GM11168 (cell line): ENCODE results near the gene CCDC74A.
"Not testable (repeated sequence)": the region's sequence is repeated elsewhere in the genome, so short reads cannot be mapped to it uniquely, and the experiment has no call there.

Experiments used
- in situ Hi-C: fragments of 300-500 bp; cut with MboI; formaldehyde crosslinking; loops from one replicate; pipeline ENCODE4 v1.12.0; 2022; ENCODE audit warnings: low sequenced_read_pairs; ENCODE audit not compliant: unreplicated experiment

Gene CCDC74A

DNA sequence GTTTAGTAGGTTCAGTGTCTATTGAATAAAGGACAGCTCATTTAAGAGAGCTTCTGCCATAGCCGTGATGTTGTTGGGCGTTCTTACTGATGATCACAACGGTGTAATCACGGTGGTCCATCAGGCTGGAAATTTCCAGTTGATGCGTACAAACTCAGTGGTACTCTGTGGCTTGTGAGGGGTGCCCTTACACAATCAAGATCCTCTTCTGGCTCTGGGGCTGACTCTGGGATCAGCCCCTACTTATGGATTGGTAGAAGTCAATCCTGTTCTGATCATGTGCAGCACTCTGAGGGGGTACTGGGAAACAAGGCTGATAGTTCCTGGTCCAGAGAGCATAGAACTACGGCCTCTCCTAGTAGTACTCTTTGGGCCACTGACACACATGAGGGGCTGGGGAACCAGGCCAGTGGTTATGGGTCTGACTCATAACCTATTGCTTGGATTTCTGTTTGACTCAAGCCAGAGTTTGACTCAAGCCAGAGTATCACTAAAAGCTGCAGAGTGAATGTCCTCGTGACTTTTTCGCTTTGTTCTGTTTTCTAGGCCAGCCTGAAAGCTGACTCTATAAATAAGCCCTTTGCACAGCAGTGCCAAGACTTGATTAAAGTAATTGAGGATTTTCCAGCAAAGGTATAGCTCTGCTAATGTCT is 29.2 kb upstream of the CCDC74A start:
- in situ Hi-C loops, result not testable (repeated sequence)

DNA sequence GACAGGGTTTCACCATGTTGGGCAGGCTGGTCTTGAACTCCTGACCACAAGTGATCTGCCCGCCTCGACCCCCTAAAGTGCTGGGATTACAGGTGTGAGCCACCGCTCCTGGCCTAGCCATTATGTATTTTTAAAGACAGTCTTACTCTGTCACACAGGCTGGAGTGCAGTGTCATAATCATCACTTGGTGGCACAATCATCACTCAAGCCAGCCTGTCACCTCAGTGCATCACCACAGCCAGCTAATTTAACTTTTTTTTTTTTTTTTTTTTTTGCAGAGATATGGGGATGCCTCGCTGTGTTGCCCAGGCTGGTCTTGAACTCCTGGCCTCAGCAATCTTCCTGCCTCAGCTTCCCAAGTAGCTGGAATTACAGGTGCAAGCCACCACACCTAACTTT is 24.1 kb upstream of the CCDC74A start:
- in situ Hi-C loops, result not testable (repeated sequence)

GRCh38 chr2:131504082-131504750 is 23.5 kb upstream of the CCDC74A start:
- in situ Hi-C loops, result not testable (repeated sequence)

- in situ Hi-C loops, result no loop called here
These were observed 18.1 kb upstream of the CCDC74A start for GRCh38 chr2:131509615-131510014.

- in situ Hi-C loops, result not testable (repeated sequence)
These were observed 16.3 kb upstream of the CCDC74A start for GRCh38 chr2:131511291-131511968.

DNA sequence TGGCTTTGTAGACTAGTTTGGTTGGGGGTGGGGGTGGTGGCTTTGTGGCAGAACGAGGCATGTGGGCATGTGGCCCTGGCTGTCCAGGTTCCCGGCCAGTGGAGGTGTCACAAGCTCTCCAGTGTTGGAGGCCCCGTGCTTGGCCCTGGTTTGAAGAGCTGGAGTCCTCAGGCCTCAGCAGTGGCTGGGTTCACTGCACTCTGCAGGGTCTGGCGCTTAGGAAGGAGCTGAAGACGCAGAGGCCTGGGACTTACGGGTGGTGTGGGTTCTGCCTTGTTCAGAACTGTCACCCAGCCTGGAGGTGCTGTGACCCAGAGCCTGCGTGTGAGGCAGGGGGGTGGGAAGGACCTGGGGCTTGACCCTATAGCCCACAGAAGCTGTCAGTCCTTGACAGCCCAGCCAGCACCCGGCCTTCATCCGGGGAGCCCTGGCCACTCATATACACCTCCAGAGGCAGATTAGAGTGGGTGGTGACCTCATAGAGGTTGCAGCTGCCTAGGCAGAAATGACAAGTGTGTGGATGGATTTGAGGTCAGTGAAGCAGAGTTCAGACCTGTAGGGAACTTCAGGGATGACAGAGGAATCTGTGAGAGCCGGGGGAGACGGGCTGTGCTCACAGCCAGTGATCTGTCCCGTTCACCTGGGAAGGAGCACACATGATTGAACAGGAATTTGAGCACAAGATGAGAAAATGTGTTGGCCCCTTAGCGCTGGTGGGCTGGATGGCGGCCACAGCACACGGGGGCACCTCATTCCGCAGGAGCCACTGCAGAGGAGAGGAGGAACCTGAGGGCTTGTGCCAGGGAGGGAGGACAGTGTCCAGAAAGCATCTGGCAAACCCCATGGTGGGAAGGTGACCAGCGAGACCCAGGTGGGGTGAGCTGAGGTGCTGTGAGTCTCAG is 15.5 kb upstream of the CCDC74A start:
- in situ Hi-C loops, result not testable (repeated sequence)

DNA sequence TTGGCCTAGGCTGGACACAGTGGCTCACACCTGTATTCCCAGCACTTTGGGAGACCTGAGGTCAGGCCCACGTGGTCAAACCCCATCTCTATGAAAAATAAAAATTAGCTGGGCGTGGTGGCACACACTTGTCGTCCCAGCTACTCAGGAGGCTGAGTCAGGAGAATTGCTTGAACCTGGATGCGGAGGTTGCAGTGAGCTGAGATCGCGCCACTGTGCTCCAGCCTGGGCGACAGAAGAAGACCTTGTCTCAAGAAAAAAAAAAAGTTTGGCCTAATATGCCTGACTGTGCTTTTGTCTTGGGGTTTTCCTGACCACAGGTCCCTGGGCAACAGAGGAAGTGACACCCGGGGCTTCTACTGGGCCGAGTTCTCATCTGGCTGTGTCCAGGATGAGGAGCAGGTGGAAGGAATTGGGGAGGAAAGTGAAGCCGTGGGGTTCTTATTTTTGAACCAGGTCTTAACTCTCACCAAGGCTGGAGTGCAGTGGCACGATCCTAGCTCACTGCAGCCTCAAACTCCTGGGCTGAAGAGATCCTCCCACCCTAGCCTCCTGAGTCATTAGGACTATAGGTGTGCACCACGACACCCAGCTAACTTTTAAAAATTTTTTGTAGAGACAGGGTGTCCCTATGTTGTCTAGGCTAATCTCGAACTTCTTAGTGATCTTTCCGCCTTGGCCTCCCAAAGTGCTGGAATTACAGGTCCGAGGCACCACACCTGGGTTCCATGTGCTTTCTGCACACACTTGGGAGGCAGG is 13.1 kb upstream of the CCDC74A start:
- in situ Hi-C loops, result loop anchor here (5.0 kb wide), 1 partner anchor 1357 kb away; no protein-coding TSS in a partner anchor

DNA sequence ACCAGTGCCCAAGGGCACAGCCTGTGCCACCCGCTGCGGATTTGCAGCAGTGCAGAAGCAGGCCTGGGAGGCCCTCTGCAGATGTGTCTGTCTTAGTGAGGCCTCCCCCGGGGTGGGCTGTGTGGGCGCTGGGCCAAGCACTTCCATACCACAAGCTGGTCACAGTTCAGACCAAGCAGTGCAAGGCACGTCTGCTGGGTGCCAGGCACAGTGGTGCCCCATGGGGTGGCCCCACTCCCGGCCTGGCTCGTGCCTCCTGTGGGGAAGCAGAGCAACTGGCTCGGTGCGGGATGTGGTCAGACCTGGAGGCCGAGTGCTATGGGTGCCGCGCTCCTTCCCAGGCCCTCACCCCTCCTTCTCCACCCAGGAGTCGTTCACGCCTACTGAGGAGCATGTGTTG is 12.5 kb upstream of the CCDC74A start:
- in situ Hi-C loops, result loop anchor here (5.0 kb wide), 1 partner anchor 1358 kb away; no protein-coding TSS in a partner anchor

DNA sequence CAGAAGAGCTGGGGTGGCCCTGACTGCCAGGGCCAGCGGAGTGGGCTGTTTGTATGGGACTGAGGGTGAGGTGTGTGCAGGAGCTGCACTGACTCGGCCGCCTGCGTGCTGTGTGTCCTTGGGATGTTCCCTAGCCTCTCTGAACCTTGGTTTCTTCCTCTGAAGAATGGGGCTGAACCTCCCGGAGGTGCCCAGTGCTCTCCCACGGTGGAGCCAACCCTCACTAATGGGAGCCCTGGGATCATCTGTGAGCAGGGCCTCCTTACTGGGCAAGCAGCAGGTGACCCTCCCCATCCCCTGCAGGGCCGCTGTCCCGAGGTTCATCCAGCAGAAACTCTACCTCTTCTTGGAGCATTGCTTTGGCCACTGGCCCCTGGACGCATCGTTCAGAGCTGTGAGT is 11.7 kb upstream of the CCDC74A start:
- in situ Hi-C loops, result loop anchor here (5.0 kb wide), 1 partner anchor 1359 kb away; no protein-coding TSS in a partner anchor

- in situ Hi-C loops, result loop anchor here (5.0 kb wide), 1 partner anchor 1359 kb away; no protein-coding TSS in a partner anchor
These were observed 11.1 kb upstream of the CCDC74A start for GRCh38 chr2:131516621-131517020.

DNA sequence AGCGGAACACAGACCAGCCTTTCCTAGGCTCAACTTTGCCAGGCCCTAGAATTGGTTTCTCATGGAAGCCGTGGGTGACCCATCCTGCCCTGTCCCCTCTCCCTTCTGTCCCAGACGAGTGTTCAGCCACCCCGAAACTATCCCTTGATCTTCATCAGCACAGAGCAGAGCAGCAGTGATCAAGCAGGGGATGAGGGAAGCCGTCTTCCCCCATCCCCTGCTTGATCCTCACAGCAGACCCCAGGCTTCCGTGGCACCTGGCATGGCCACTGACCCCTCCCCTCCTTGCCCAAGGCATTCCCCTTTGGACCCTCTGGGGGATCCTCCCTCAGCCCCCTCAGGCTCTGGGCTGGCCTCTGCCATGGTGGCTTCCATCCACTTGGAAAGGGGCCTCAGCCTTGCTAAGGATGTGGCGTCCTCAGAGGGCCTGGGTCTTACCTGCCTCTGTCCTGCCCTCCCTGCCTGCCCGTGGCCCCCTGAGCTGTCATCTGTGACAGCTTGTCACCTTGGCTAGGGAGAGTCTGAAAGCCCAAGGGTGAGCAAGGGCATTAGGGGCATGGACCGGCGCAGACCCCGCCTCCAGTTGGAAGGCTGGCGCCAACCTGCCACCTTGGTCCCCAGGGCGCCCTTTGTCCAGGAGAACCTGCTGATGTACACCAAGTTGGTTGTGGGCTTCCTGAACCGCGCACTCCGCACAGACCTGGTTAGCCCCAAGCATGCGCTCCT is 10.4 kb upstream of the CCDC74A start:
- in situ Hi-C loops, result loop anchor here (5.0 kb wide), 1 partner anchor 1360 kb away; no protein-coding TSS in a partner anchor

- in situ Hi-C loops, result loop anchor here (5.0 kb wide), 1 partner anchor 1361 kb away; no protein-coding TSS in a partner anchor
These were observed 9.8 kb upstream of the CCDC74A start for GRCh38 chr2:131517856-131518255.

DNA sequence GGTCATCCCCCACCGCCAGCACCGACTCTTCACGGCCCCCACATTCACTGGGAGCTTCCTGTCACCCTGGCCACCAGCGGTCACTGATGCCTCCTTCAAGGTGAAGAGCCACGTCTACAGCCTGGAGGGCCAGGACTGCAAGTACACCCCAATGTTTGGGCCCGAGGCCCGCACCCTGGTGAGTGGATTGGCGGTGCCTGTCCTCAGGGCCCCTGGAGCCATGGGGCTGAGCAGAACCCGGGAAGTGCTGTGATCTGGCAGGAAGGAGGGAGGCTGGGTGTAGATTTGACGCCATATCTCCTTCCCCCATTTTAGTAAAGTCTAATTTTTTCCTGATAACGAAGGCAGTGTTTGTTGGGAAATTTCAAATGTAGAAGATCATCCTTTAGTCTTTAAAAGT is 9.2 kb upstream of the CCDC74A start:
- in situ Hi-C loops, result loop anchor here (5.0 kb wide), 1 partner anchor 1361 kb away; no protein-coding TSS in a partner anchor

DNA sequence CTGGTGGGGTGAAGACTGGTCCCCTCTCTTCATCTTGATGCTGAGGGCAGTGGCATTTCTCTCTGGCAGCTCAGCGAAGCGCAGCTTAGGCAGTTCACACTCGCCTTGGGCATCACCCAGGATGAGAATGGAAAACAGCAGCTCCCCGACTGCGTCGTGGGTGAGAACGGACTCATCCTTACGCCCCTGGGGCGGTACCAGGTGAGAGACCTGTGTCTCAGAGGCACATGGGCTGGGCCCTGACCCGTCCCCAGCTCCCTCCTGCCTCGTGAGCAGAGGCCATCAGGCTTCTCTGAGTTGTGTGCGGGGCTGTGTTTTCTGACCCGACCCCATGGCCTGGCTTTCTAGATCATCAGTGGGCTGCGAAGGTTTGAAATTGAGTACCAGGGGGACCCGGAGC is 8.2 kb upstream of the CCDC74A start:
- in situ Hi-C loops, result loop anchor here (5.0 kb wide), 1 partner anchor 1362 kb away; no protein-coding TSS in a partner anchor

DNA sequence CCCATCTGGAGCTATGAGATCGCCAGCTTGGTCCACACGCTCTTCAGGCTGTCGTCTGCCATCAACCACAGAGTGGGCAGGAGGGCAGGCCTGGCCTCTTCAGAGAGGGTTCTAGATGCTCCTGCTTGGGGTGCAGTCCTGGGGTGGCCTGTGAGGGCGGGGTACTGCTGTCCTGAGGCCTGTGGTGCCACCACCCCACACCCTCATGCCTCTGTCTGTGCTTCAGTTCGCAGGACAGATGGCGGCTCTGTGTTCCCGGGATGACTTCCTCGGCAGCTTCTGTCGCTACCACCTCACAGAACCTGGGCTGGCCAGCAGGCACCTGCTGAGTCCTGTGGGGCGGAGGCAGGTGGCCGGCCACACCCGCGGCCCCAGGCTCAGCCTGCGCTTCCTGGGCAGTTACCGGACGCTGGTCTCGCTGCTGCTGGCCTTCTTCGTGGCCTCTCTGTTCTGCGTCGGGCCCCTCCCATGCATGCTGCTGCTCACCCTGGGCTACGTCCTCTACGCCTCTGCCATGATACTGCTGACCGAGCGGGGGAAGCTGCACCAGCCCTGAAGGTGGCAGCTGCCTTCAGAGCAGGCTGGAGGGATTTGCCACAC is 7.7 kb upstream of the CCDC74A start:
- in situ Hi-C loops, result loop anchor here (5.0 kb wide), 1 partner anchor 1363 kb away; no protein-coding TSS in a partner anchor

- in situ Hi-C loops, result no loop called here
These were observed 7.2 kb upstream of the CCDC74A start for GRCh38 chr2:131520526-131520925.

GRCh38 chr2:131521524-131521923 is 6.2 kb upstream of the CCDC74A start:
- in situ Hi-C loops, result not testable (repeated sequence)
